HG03469 (cell line): ENCODE data around the gene RWDD1.
"Not testable (repeated sequence)": the region's sequence is repeated elsewhere in the genome, so short reads cannot be mapped to it uniquely, and the experiment has no call there.

Experiments
- ATAC-seq: cut with Tn5 transposase; IDR thresholded peaks from one replicate; pipeline ENCODE4 v1.9.1; 2021; ENCODE audit warnings: mild to moderate bottlenecking, moderate library complexity, moderate number of reproducible peaks; ENCODE audit not compliant: unreplicated experiment

Gene RWDD1

DNA sequence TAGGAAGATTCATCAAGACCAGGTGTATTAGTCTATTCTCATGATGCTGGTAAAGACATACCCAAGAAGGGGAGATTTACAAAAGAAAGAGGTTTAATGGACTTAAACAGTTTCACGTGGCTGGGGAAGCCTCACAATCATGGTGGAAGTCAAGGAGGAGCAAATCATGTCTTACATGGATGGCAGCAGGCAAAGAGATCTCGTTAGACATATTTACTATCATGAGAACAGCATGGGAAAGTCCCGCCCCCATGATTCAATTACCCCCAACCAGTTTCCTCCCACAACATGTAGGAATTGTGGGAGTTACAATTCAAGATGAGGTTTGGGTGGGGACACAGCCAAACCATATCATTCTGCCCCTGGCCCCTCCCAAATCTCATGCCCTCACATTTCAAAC is 32.6 kb downstream of the RWDD1 start:
- not testable (repeated sequence) for ATAC-seq

DNA sequence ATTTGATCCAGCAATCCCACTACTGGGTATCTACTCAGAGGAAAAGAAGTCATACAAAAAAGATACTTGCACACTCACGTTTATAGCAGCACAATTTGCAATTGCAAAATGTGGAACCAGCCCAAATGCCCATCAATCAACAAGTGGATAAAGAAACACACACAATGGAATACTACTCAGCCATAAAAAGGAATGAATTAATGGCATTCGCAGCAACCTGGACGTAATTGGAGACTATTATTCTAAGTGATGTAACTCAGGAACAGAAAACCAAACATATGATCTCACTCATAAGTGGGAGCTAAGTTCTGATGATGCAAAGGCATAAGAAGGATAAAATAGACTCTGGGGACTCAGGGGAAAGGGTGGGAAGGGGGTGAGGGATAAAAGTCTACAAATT is 33.6 kb downstream of the RWDD1 start:
- not testable (repeated sequence) for ATAC-seq

DNA sequence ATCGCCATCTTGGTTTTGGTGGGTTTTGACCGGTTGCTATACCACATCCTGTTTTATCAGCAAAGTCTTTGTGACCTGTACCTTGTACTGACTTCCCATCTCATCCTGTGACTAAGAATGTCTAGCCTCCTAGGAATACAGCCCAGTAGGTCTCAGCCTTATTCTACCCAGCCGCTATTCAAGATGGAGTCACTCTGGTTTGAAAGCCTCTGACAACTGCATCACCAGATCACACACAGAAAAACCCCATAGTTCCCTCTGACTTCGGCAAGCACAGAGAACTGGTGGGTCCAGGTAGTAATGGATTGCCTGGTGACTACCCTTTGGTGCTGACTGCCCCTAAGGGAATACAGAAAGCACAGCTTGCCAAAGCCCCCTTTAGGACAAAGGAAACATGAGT is 34.6 kb downstream of the RWDD1 start:
- no peak for ATAC-seq

DNA sequence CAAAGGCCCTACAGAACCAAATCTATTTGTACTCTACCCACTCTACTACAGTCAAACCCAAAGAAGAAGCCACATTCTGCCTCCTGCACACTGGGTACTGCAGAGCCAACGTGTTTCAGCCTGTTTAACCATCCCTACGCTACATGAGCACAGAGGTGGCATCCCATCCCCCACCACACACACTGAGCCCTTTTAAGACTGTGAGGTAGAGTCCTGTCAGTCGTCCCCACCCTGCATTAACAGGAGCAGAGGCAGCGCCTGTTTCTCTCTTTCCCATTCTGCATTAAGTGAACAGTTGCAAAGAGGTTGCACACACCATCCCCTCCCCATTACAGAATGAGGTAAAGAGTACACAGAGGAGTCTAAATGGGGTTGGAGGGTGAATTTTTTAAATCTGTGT is 39.8 kb downstream of the RWDD1 start:
- ATAC-seq: no peak

DNA sequence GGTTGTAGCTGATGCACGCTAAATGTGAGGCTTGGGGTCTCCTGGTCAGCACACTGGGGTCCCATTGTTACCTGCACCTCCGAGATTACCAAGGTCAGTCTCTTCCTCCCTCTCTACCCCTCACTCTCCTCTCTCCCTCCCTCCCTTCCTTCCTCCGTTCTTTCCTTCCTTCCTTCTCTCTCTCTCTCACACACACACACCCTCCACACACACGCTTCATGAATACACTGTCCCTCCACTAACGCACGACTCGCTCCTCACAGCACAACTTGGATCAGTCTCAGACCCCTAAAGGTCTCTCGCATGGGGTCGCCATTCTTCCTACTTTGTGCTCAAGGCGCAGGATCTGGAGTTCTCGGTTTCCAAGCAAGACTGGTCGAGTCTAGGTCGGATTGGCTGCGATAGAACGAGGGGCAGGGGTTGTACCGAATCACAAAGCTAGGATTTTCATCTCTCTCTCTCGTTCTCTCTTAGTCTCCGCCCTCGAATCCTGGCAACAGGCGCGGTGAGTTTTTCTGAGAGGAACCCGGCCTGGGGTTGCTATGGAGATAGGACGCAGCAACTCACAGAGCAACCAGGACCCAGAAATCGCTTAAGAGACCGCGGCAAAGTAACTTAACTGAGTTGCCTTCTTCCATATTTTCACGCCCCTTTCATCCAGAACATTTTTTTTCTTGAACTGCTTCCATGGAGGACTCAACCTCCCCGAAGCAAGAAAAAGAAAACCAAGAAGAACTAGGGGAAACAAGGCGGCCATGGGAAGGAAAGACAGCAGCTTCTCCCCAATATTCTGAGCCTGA is 44.8 kb downstream of the RWDD1 start, which contains the start of gene RSPH4A:
RSPH4A (plus strand) TSS at position 543 of the 800 bp plus-strand sequence; CDS start at position 688, 145 bp downstream.
- ATAC-seq: peak; percentile 98

DNA sequence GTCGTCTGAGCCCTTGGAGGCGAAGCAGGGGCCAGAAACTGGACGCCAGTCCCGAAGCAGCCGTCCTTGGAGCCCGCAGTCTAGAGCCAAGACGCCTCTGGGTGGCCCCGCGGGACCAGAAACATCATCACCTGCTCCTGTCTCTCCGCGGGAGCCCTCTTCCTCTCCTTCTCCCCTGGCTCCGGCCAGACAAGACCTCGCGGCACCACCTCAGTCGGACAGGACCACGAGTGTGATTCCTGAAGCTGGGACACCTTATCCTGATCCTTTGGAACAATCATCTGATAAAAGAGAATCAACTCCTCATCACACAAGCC is 45.4 kb downstream of the RWDD1 start:
- no peak for ATAC-seq

DNA sequence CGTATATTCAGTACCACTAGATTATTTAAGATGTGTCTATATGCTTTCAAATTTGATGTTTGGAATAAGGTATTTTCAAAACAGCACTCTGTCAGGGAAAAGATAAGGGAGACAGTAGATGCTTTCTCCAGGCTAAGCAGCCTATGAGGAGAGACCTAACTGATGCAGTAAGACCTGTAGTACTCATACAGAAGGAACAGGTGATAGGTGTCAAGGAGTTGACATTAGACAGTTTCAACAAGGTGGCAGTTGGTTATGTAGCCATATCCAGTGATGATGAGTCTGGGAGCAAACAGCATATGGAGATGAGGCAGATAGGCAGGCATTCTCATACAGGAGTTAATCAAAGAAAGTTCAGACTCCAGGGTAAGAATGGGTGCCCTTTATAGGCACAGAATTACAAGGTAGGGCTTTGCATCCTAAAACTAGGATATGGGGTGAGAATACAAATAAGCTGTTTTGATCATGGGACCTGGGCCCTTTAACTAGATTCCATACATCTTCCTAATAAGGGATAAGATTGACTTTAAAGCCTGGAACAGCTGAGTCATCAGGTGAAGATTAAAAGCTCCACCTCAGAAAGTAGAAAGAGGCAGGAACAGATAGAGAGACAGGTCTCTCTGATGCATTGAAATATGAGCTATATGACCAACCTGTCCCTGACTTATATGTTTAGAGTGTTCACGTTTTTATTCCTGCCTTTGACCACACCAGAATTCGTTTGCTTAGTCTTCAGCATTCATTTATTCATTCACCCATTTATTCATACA is 52.9 kb downstream of the RWDD1 start:
- no peak for ATAC-seq

DNA sequence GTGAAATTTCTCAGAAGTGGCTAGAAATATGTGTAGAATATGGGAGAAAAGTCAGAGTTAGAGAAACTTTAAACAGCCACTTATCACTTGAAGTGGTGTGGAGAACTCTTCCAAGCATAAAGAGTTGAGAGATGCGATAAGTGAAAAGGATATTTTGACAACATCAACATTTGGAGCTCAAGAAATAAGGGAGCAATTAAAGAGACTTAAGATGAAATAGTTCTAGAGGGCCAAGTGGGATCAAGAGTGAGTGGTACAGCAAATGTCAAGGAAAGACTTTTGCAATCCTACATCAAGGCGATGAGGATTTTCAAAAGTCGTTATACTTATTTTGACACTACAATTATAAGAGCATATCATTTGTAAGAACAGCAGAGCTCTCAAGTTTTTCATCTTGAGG is 54.6 kb downstream of the RWDD1 start:
- ATAC-seq: no peak

DNA sequence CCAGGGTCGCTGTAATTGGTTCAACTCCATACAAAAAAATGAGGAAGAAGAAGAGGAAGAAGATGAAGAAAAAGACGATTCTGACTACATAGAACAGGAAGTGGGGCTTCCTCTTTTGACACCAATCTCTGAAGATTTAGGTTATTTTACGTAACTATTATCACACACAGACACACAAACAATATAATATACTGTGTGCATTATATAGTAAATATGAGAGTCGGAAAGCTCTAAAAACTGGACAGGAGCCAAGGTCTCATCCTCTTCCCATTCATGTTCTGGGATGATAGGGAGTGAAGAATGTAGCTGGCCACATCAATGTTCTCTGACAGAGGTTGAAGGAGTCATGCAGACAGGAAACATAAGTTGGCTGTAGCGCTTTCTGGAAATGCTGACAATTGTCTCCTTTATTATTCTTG is 58.3 kb downstream of the RWDD1 start:
- no peak for ATAC-seq

DNA sequence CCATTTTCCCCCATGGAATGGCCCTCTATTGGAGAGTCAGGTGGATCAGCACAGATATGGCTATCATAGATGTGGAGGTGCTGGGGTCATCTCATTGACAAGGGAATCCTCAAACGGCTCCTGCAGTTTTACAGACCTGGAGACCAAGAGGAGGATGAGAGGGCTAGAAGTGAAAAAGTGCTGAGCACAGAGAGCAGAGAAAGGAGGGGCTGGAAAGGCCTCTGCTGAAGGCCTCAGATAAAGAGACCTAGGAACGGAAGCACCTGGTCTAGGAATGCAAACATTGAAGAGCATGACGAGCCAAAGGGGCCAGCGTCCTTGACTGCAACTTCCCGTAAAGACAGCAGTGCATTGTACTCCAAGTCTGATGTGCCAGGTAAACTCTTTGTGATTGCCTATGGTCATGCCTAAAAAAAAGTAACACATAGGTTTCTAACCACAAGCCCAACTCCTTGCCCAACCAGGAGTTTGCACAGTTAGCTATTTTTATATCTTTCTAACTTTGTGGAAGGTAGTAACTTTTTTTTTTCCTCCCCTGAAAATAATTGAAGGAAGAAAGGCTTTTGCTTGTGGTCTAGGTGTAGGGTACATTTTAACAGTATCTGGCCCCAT is 60.2 kb downstream of the RWDD1 start:
- no peak for ATAC-seq

DNA sequence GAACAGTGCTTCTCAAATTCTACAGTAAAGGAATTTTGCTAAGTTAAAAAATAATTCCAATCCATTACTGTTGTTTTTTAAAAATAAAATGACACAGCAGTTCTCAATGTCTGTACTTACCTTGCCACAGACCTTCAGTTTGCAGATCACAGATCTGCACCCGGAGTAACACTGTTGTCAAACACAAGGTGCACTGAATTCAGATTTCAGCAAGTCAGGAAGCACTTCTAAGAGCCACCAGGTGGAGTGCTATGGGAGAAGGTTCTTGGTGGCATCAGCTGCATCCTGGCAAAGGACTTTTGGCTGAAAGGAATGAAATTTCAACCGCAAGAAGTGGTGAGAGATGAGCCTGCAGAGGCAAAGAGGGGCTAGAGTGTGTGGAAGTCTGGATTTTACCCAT is 62.4 kb downstream of the RWDD1 start:
- ATAC-seq: no peak
